K562 (cell line): ENCODE measurements around the gene ODC1. TPM values are rescaled to one million over a fixed set of nuclear protein-coding genes. Genes with fewer than 3 reads are reported as not detected.

Experiments used
- ATAC-seq: fragments of 200-7000 bp; cut with Tn5 transposase; 3 replicates; pipeline ENCODE4 v1.9.1; 2020; ENCODE audit warnings: moderate library complexity
- BruUV-seq: library from RNA; stranded (reverse); fragments of 400-500 nt; replicated peaks from 2 replicates; lab custom pipeline; 2021; lab: Mats Ljungman, UMichigan
- CTCF ChIA-PET: fragments of 300-600 bp; formaldehyde crosslinking; extraction: SDS; loops from one replicate; lab custom pipeline; 2021; ENCODE audit warnings: low intra/inter-chr PET ratio; lab: Yijun Ruan, JAX
- POLR2A ChIA-PET: fragments of 300-600, 350-650 bp; sonication (Branson Sonifier 250); formaldehyde crosslinking; extraction: SDS; loops from one replicate; lab custom pipeline; 2021; ENCODE audit warnings: antibody characterized with exemption, inconsistent platforms; lab: Yijun Ruan, JAX
- DNase-seq, 4 experiments: peaks; one replicate each; pipeline versions ENCODE4 v3.0.0 to v3.0.0-alpha.2; 2011 to 2018; ENCODE audit warnings: low spot score in 3 of 4, mixed read lengths in 3 of 4; ENCODE audit errors: extremely low read depth in 1 of 4
- FAIRE-seq: peaks from 2 replicates; lab custom pipeline; 2011; peaks lifted over from hg19 to GRCh38; lab: Jason Lieb, UNC
- H2AFZ ChIP-seq: 2 replicates; pipeline ENCODE4 v1.6.0; 2011; ENCODE audit warnings: low read depth, low read length, control low read depth, inconsistent platforms
- H3K27ac ChIP-seq: fragments of 200-600 bp; 3 replicates; pipeline ENCODE4 v1.8.0; 2011; ENCODE audit warnings: low read depth, mild to moderate bottlenecking, control low read depth, inconsistent platforms, low read length, moderate library complexity, mixed read lengths; ENCODE audit errors: extremely low read depth
- H3K27me3 ChIP-seq, 2 experiments: fragments of 300-600 bp in 1 of 2; 2 replicates in 1 of 2; 3 replicates in 1 of 2; pipeline versions ENCODE4 v1.6.0 to v1.8.0; 2011; ENCODE audit warnings: inconsistent platforms in 2 of 2, low read length in 2 of 2, mild to moderate bottlenecking in 1 of 2, mixed read lengths in 1 of 2, moderate library complexity in 1 of 2; ENCODE audit not compliant: control insufficient read depth in 2 of 2, insufficient read depth in 2 of 2
- H3K36me3 ChIP-seq: fragments of 300-600 bp; 3 replicates; pipeline ENCODE4 v1.8.0; 2011; ENCODE audit warnings: mild to moderate bottlenecking, low read length, inconsistent platforms; ENCODE audit not compliant: control insufficient read depth, insufficient read depth
- H3K4me1 ChIP-seq, 2 experiments: fragments of 200-600 bp in 1 of 2; replicated peaks in 1 of 2; 2 replicates in 1 of 2; 3 replicates in 1 of 2; pipeline versions ENCODE4 v1.5.1 to v1.8.0; 2011; ENCODE audit warnings: inconsistent platforms in 2 of 2, low read length in 2 of 2, mild to moderate bottlenecking in 1 of 2, mixed read lengths in 1 of 2, moderate library complexity in 1 of 2; ENCODE audit not compliant: control insufficient read depth in 2 of 2, insufficient read depth in 2 of 2
- H3K4me2 ChIP-seq: 2 replicates; pipeline ENCODE4 v1.6.1; 2011; ENCODE audit warnings: low read length, control low read depth, inconsistent platforms, mixed read lengths; ENCODE audit not compliant: insufficient read depth
- H3K4me3 ChIP-seq: fragments of 200-600 bp; sonication (generic), shearing (Covaris generic); 2 replicates; pipeline ENCODE4 v1.5.1; 2016; ENCODE audit warnings: control low read depth, inconsistent platforms
- H3K79me2 ChIP-seq: fragments of 200-600 bp; 3 replicates; pipeline ENCODE4 v1.8.0; 2011; ENCODE audit warnings: low read length, inconsistent platforms; ENCODE audit not compliant: control insufficient read depth, insufficient read depth
- H3K9ac ChIP-seq, 2 experiments: 2 replicates each; pipeline versions ENCODE4 v1.6.0 to v1.6.1; 2011; ENCODE audit warnings: low read depth in 2 of 2, low read length in 2 of 2, control low read depth in 1 of 2, inconsistent platforms in 1 of 2, mild to moderate bottlenecking in 1 of 2, mixed read lengths in 1 of 2; ENCODE audit not compliant: insufficient read depth in 1 of 2
- H3K9me1 ChIP-seq: one replicate; pipeline ENCODE4 v1.6.0; 2011; ENCODE audit warnings: inconsistent platforms, mild to moderate bottlenecking, low read length, moderate library complexity; ENCODE audit not compliant: control insufficient read depth, insufficient read depth
- H3K9me3 ChIP-seq: replicated peaks from 2 replicates; pipeline ENCODE4 v1.5.1; 2011; ENCODE audit warnings: low read depth, low read length, inconsistent platforms; ENCODE audit not compliant: control insufficient read depth, insufficient read depth
- H4K20me1 ChIP-seq: replicated peaks from 2 replicates; pipeline ENCODE4 v1.6.1; 2011; ENCODE audit warnings: low read length, inconsistent platforms, mixed read lengths; ENCODE audit not compliant: control insufficient read depth, insufficient read depth
- FOXP4 ChIP-seq: sonication (generic); formaldehyde crosslinking; IDR thresholded peaks from 2 replicates; pipeline ENCODE4 v1.8.0; 2022; ENCODE audit warnings: mild to moderate bottlenecking, missing genetic modification reagents, borderline replicate concordance
- ZBTB9 ChIP-seq: fragments of 450-650 bp; formaldehyde crosslinking; IDR thresholded peaks from 2 replicates; pipeline ENCODE4 v1.4.0; 2020; ENCODE audit warnings: mild to moderate bottlenecking, moderate library complexity
- WGBS: fragments of 100-300 bp; shearing (Covaris generic); methylation state at CpG from one replicate; pipeline ENCODE4 v1.1.6; 2016; ENCODE audit warnings: low coverage, mixed read lengths; ENCODE audit not compliant: insufficient coverage; ENCODE audit errors: missing lambda C conversion rate; 5-methylcytosine and 5-hydroxymethylcytosine counted together
- in situ Hi-C: fragments of 300-500 bp; cut with MboI; formaldehyde crosslinking; loops from 4 replicates; pipeline ENCODE4 v1.15.0; 2018; ENCODE audit warnings: inconsistent platforms, mixed read lengths
- intact Hi-C: fragments of 100-400 bp; cut with micrococcal nuclease; formaldehyde crosslinking; loops from 2 replicates; pipeline ENCODE4 v1.14.2; 2022
- polyA plus RNA-seq, 8 experiments: library from polyadenylated mRNA; depleted of rRNA in 4 of 8; stranded (reverse) in 5 of 8; unstranded in 3 of 8; fragments of >200 nt; fragmentation: Nextera tagmentation in 2 of 8; fragmentation: Illumina TruSeq in 1 of 8; extraction: Ambion mirVana in 2 of 8; extraction: Trizol in 1 of 8; gene quantifications; 2 replicates each; pipeline versions ENCODE4 v1.2.1 to v1.2.3, GENCODE V29; 2011 to 2014; ENCODE audit warnings: inconsistent platforms in 1 of 8, missing spikeins in 1 of 8
- total RNA-seq, 7 experiments: library from RNA; depleted of rRNA in 6 of 7; stranded (reverse); fragments of >200 nt in 6 of 7; fragmentation: Illumina TruSeq in 2 of 7; extraction: Trizol in 2 of 7; gene quantifications; 2 replicates each; pipeline versions ENCODE4 v1.2.1 to v1.2.3, GENCODE V29; 2011 to 2021; ENCODE audit warnings: low replicate concordance in 1 of 7

The ODC1 gene
- total and polyA plus RNA-seq, 9 of the 15 experiments (the other 6 are each of a cell fraction or from before 2014, with no cell fraction given), result 142 to 563 (median 457) TPM

- FAIRE-seq, result no peak
- Histone ChIP-seq H3K27me3 (no peaks in the 10 kb centered on the region), H3K4me3 (no peak overlapping the region), H3K4me1 (peaks cover 5 to 16% of the 10 kb centered on the region in 2 experiments; a peak in 4 of 5 replicates), H3K36me3 (peaks cover 24% of the 10 kb centered on the region; the same call in 2 of the 3 replicates), H3K27ac (no peak overlapping the region), H3K9me3 (0 out of 2 replicates have a peak, but pooled peaks cover 1% of the 10 kb centered on the region), H3K79me2 (peaks cover 7% of the 10 kb centered on the region; the same call in 2 of the 3 replicates), H2AFZ (no peak overlapping the region), H3K4me2 (no peak overlapping the region), H4K20me1 (no peaks in the 10 kb centered on the region; the same call in 1 of the 2 replicates), H3K9me1 (peaks cover 4% of the 10 kb centered on the region), H3K9ac (peak overlapping the region in 1 of 2 experiments; percentile 81; a peak in 2 of 4 replicates)
- ChIA-PET CTCF (no interaction called here), POLR2A (interaction anchor here (0.6 to 0.7 kb wide), 2 partner anchors 23 to 156 kb away, joined by 3 to 5 read pairs; no protein-coding TSS in a partner anchor)
- DNase-seq, result no peak
- no TSS peak for BruUV-seq
- ATAC-seq, result no peak
- intact Hi-C loops, result no loop called here
- in situ Hi-C loops, result loop anchor here (25.0 kb wide), 1 partner anchor 139 kb away; no protein-coding TSS in a partner anchor
- TF ChIP-seq FOXP4 (CRISPR knock-in tag) (no peak), ZBTB9 (CRISPR knock-in tag) (0 out of 2 replicates have a peak, but pooled peaks have one; percentile 8)
- 87% methylated on average over 16 of the region's 21 CpGs for WGBS
Measured at GRCh38 chr2:10400978-10401951, 46.9 kb downstream of the ODC1 start.
